GM10847 (cell line): ENCODE measurements around the gene TSNAX.

Experiments used
- POLR2A ChIP-seq: IDR thresholded peaks from 2 replicates; pipeline ENCODE4 v1.6.1; 2011; ENCODE audit not compliant: insufficient read length; ENCODE audit errors: extremely low read depth

Gene TSNAX

GRCh38 chr1:231508497-231508896, 20.0 kb upstream of the TSNAX start:
- TF ChIP-seq POLR2A = no peak

- no peak for TF ChIP-seq POLR2A
These were observed 19.5 kb upstream of the TSNAX start for GRCh38 chr1:231508941-231509340.

- no peak for TF ChIP-seq POLR2A
These were observed 16.2 kb upstream of the TSNAX start for GRCh38 chr1:231512147-231512698.

- no peak for TF ChIP-seq POLR2A
These were observed 12.7 kb upstream of the TSNAX start for GRCh38 chr1:231515748-231516147.

- TF ChIP-seq POLR2A = no peak
These were observed 11.4 kb upstream of the TSNAX start for GRCh38 chr1:231517076-231517475.

GRCh38 chr1:231518485-231519034, 9.9 kb upstream of the TSNAX start:
- TF ChIP-seq POLR2A = no peak

- TF ChIP-seq POLR2A = no peak
These were observed 9.3 kb upstream of the TSNAX start for GRCh38 chr1:231519166-231519565.

- no peak for TF ChIP-seq POLR2A
These were observed 6.4 kb upstream of the TSNAX start for GRCh38 chr1:231522038-231522437.

GRCh38 chr1:231522931-231523642, 5.4 kb upstream of the TSNAX start:
- no peak for TF ChIP-seq POLR2A

GRCh38 chr1:231523816-231524215, 4.7 kb upstream of the TSNAX start:
- TF ChIP-seq POLR2A = no peak

- no peak for TF ChIP-seq POLR2A
These were observed 1.9 kb upstream of the TSNAX start for GRCh38 chr1:231526536-231526935.

GRCh38 chr1:231527586-231528171, 790 bp upstream of the TSNAX start:
- TF ChIP-seq POLR2A = no peak

- no peak for TF ChIP-seq POLR2A
These were observed 4.8 kb downstream of the TSNAX start for GRCh38 chr1:231533240-231533639.

- TF ChIP-seq POLR2A = no peak
These were observed 6.3 kb downstream of the TSNAX start for GRCh38 chr1:231534703-231535159.

GRCh38 chr1:231536099-231536498, 7.6 kb downstream of the TSNAX start:
- no peak for TF ChIP-seq POLR2A

- TF ChIP-seq POLR2A = no peak
These were observed 12.4 kb downstream of the TSNAX start for GRCh38 chr1:231540847-231541246.
